Fibroblast of gingiva (primary cell): ENCODE data around the gene GLCE.
"Not testable (repeated sequence)": the region's sequence is repeated elsewhere in the genome, so short reads cannot be mapped to it uniquely, and the experiment has no call there.

ENCODE experiments used
- DNase-seq: peaks from one replicate; pipeline ENCODE4 v3.0.0-alpha.2; 2011; ENCODE audit warnings: low read depth

GLCE gene

DNA sequence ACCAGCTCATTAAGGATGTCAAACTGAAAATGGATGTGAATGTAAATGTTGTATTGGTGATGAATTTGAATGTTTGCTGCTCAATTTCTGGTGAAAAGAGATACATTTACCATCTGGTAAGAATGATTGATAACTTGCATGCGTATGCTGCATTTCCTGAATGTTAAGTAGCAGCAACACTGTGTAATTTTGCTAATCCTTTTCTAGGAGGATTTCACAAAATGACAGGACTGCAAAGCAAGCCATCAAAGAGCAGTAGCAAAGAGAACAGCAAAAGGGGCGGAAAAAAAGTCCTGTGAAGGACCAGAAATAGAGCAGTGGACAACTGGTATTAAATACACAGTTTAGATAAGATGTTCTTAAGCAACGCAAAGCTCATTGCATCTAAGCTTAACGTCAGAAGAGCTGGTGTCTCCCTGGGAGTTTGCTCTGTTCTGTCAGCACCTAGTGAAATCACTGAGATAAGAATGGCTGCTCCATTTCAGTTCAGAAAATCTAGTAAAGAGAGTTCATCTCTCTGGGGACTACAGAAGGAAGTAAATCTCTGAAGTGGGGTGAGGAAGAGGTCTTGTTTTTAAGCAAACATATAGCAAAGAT is 114.7 kb downstream of the GLCE start:
- DNase-seq: no peak

- DNase-seq: no peak
These were observed 115.6 kb downstream of the GLCE start for GRCh38 chr15:69275933-69276560.

- DNase-seq: no peak
These were observed 116.9 kb downstream of the GLCE start for GRCh38 chr15:69277316-69277715.

DNA sequence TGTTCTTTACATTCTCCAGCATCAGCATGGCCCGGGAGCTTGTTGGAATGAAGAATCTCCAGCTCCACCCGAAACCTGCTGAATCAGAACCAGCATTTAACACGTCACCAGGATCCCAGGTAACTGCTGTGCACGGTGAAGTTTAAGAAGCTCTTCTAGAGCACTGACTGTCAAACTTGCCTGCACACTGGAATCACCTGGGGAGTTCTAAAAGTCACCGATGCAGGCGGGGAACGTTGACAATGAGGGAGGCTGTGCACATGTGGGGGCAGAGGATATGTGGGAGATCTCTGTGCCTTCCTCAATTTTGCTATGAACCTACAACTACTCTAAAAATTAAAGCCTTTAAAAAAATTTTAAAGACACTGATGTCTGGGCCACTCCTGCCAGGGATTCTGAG is 119.2 kb downstream of the GLCE start:
- DNase-seq: no peak

DNA sequence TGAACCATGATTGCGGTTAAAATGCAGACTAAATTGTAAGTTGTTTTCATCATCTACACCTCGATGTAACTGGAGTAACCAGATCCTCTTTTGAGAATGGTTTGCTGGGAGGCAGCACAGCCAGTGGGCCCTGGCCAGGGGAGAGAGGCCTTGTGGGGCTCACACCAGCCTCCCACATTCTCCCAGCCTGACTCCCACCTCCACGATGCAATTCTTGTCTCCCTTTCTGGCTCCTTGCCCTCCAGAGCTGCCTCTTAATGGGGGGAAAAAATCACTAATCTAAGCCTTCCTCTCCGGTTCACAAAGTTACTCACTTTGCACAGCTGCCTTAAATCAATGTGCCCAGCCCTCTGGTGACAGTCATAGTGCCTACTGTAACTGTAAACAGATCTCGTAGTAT is 120.3 kb downstream of the GLCE start:
- DNase-seq: no peak

- DNase-seq: no peak
These were observed 121.8 kb downstream of the GLCE start for GRCh38 chr15:69282104-69282743.

DNA sequence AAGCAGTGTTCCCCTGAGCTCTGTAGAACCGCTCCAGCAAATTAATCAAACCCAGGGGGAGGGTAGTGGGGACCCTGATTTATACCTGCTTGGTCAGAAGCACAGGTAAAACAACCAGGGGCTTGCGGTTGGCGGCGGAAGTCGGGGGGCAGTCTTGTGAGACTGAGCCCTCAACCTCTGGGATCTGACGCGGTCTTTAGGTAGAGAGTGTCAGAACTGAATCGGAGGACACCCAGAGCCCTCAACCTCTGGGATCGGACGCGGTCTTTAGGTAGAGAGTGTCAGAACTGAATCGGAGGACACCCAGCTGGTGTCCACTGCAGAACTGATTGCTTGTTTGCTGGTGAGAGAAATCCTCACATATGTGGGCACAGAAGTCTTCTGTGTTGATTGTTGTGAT is 125.4 kb downstream of the GLCE start:
- DNase-seq: no peak

DNA sequence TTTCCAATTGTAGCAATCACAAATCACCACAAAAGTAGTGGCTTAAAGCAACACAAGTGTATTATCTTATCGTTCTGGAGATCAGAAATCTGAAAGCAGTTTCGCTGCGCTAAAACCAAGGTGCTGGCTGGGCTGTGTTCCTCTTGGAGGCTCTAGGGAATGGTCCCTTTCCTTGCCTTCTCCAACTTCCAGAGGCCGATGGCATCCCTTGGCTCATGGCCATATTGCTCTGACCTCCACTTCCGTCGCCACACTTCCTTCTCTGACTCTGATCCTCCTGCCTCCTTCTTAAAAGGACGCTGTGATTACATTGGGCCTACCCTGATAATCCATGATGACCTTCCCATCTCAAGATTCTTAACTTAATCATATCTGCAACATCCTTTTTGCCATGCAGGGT is 127.6 kb downstream of the GLCE start:
- DNase-seq: no peak

DNA sequence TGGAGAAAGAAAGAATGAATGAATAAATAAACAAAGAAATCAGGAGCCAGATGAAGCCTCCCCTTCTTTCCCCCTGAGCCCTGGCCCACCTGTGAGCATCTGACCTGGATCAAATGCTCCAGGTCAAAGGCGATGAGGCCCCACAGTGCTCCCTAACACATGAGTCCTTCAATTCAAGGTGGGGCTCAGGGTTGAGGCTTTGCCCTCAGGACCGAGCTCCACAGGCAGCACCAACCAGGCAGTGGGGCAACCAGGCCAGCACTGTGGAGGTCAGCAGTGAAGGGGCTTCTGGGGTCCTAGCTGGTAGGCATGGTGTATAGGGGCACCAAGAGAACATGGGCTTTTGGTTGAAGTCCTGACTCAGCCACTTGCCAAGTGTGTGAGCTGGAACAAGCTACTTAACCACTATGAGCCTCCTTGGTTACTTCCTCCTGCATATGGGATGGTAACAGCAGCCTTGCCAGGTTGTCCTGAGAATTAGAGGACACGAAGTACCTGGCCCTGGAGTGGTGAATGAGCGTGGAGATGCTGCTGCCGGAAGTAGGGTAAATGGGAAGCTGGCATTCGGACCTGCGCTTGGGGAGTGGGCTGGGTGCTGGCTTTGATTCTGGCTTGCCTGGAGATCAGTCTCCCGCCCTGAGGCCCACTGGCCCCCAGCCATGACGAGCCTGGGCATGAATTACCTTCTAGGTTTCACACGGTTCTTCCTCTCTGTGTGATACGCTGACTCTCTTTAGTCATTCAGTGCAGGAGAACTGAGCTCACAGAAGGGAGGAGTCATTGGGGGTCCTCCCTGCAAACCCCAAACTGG is 128.3 kb downstream of the GLCE start:
- no peak for DNase-seq

DNA sequence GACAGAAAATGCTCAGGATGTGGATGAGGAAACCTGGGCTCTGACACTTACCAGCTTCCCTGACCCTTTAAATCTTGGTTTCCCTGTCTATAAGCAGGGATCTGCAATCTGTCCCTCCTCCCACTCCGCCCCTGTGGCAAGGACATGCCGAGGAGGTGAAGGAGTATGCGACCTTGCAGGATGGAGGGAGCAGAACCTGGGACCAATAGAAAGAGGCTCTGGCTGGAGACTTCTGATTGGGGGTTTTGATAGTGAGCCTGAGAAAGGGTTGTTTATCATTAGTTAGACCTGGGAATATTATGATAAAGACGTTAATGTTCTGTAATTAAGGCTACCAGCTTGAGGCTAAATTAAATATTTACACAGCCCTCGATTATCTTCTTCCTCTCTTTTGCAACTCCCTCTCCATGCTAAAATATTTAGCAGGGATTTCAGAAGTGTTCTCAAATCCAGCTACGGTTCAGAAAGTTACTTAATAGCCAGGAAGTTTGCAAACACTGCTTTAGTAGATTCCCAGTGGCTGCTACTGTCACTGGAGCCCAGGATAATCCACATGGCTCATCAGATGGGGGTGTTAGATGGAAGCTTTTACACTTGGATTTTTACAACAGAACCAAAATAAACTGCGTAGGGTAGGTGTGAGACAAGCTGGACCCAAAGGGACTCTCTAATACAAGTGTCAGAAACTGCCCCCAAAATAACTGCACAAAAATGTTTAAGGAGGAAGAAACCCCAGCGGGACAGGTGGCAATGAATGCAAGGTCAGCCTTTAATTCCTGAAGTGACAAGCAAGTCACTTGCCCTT is 129.1 kb downstream of the GLCE start:
- no peak for DNase-seq

GRCh38 chr15:69290346-69291164 is 130.1 kb downstream of the GLCE start:
- DNase-seq: no peak

DNA sequence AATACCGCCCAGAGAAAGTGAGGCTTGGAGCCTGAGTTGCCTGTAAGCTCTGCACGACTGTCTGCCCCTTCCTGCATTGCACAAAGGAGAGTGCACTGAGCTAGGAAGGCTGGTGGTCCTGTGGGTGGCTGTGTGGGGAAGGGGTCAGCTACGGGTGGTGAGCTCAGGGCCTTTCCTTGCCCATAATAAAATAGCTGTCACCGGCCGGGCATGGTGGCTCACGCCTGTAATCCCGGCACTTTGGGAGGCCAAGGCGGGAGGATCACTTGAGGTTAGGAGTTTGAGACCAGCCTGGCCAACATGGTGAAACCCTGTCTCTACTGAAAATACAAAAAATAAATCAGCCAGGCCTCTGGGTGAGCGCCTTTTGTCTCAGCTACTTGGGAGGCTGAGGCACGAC is 131.2 kb downstream of the GLCE start:
- DNase-seq: not testable (repeated sequence)

DNA sequence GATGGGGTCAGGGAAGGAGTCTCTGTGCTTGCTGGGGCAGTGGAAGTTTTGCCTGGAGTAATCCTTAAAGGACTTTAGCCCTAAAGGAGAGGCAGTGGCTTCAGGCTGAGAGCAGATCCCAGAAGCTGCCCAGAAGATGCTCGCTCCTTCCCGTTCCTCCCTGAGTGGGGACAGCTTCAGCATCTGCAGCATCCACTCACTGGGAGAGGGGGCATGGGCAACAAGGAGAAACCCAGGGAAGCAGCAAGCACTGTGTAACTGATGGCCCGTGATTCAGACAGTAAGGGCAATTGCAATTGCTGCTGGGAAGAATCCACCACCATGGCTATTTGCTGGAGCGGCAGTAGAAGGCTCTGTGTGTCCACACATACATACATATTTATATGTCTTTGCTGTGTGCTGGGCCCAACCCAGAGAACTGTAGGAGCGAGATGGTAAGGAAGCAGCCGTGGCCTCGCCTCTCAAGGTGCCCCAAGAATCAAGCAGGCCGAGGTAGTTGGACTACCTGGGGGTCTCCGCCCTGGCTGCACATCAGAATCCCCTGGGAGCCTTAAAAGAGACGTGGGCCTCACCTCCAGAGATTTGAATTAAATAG is 132.5 kb downstream of the GLCE start:
- DNase-seq: no peak

DNA sequence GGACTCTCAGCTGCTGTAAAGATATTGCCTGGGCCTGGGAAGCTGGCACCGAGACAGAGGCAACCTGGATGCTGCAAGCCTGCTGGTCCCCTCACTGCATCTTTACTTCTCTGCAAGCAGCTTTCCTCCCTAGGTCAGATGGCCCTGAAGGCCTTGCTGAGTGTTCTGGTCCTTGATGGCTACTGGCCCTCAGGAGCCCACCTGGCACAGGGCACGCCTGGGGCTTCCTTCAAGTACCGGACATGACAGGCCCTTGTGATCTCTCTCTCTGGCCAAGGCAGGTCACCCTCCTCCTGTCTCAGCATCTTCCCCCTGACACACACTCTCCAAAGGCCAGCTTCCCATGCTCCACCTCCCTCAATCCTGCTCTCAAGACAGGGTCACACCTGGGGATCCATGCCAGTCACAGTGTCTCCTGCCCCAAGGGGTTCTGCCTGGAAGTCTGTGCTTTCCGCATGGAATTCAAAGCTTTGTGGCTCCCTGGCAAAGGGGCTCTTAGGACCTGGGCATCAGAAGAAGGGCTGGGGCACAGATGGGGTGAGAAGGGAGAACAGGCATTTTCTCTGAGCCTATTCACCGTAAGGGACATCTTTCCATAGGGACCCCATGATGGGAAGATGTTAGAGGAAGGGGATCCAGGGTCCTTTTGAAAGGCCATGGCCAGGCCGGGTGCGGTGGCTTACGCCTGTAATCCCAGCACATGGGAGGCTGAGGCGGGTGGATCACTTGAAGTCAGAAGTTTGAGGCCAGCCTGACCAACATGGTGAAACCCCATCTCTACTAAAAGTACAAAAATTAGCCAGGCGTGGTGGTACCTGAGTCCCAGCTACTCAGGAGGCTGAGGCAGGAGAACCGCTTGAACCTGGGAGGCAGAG is 133.5 kb downstream of the GLCE start:
- no peak for DNase-seq

DNA sequence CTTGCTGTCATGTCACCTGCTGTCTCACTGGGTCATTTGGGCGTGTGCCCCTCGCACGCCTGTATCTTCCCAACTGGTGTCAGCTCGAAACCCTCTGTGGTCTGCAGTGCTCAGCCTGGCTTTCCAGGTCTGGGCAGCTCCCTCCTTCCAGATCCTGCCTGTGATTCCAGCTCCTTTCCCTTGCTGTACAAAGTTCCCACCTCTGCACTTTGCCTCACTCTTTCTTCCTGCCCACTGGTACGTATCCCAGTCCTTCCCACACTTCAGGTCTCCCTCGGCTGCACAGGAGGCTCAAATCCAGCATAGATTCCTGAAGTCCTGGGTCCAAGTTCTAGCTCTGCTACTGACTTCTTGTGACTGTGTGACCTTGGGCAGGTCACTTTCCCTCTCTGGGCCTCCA is 136.2 kb downstream of the GLCE start:
- DNase-seq: no peak

DNA sequence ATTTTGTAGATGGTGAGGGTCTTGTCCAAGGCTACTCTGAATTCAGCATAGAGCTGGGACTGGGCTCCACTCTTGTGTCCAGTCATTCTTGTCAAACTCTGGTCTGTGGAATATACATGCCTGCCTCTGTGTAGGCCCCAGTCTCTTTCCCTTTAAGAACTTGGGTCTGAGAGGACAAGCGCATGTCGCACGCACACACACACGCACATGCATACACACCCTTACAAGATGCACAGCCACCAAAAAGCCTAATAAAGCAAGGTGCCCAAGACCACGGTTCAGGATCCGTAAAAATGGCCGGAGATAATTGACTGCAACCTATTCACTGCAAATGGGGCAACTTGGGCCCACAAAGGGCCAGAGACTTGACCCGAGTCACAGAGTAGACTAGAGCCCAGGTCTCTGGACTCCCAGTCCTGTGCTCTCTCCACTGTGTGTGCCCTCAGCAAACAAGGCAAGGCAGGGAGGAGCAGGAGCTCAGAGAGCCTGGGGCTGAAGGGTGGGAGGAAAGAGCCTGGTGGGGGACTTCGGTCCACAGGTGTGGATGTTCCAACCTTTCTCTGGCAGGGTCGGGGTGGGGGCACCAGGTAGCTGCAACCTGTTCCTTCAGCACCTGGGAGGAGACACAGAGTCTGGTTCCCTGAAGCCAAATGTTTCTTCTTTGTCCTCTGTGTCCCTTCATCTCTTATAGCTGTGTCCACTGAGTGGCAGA is 137.4 kb downstream of the GLCE start:
- no peak for DNase-seq

DNA sequence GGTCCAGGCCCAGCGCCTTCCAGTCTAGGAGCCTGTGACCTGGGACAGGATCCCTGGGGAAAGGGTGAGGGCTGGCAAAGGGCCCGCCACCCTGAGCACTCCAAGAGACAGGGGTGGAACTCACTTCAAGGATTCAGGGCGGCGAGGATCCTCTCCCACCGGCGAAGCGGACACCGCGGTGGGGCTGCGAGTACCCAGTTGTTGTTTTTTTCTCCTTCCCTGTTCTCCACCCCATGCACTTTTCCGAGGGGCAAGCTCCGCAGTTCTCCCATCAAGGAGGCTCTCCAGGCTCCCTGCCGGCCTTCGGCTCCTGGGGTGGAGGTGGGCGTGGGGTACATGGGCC is 137.9 kb downstream of the GLCE start:
- no peak for DNase-seq

DNA sequence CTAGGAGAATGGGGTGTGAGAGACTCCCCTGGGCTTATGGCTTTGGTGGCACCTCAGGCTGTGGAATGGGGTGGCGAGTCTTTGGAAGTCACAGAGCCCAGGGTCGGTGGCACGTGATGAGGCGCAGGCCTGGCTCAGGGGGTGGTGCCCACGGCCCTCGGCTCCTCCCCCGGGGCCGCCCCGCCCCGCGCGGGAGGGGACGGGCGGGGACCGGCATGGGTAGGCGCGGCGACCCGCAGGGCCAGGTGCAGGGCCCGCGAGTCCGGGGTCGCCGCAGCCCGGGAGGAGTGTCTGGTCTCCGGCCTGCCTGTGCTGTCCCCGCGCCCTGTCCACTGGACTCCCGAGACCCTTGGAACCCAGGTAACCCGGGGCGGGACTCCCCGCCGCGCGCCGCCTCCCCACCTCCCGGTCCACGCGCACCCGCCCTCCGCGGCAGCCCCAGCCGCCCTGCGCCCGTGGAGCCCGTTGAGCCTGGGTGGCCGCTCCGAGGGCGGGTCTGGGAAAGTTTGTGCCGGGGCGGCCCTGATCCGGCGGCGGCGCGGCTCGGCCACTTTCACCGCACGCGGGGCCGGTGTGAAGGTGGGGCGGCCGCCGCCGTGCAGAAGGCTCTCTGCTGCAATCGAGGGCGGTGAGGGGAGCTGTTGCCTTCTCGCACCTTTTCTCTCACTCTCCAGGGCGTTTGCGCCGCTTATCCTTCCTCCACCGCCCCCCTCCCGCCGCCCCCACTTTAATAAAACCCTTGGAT is 138.4 kb downstream of the GLCE start, which contains the start of gene PAQR5:
PAQR5 (plus strand) TSS at position 216 of the 745 bp plus-strand sequence. CDS start 61,169 bp downstream, outside the sequence.
- DNase-seq: no peak
